Stimulated activated CD4-positive, alpha-beta T cell treated with anti-CD3 and anti-CD28 coated beads, Interleukin-4, amount 100 ng/mL, for 48 hours (primary cell): ENCODE measurements around the gene FGD1.

ENCODE experiments used
- DNase-seq, 2 donors: peaks; one replicate each; pipeline ENCODE4 v3.0.0-alpha.2; 2020; ENCODE audit warnings: low read depth in 2 of 2

Gene FGD1

DNA sequence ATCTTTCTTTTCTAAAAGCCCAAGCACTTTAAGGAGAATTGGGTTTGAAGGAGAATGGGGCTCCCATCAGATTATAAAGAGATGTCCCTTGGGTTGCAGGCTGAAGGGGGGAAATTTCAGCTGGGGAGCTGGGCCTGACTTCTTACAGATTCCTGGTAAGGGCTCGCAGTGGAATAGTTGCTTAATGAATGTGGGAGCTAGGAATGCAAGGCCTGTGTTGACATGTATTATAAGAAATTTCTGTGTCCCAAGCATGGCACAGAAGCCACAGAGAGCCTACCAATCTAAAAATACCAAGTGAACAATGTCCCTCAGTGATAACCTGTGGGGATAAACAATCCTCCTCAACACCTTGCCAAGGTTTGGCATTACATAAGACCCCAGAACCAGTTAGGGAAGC lies 98.9 kb downstream of the FGD1 start:
- no peak for DNase-seq
